Measurements from ENCODE around the gene APLN.

Gene APLN

DNA sequence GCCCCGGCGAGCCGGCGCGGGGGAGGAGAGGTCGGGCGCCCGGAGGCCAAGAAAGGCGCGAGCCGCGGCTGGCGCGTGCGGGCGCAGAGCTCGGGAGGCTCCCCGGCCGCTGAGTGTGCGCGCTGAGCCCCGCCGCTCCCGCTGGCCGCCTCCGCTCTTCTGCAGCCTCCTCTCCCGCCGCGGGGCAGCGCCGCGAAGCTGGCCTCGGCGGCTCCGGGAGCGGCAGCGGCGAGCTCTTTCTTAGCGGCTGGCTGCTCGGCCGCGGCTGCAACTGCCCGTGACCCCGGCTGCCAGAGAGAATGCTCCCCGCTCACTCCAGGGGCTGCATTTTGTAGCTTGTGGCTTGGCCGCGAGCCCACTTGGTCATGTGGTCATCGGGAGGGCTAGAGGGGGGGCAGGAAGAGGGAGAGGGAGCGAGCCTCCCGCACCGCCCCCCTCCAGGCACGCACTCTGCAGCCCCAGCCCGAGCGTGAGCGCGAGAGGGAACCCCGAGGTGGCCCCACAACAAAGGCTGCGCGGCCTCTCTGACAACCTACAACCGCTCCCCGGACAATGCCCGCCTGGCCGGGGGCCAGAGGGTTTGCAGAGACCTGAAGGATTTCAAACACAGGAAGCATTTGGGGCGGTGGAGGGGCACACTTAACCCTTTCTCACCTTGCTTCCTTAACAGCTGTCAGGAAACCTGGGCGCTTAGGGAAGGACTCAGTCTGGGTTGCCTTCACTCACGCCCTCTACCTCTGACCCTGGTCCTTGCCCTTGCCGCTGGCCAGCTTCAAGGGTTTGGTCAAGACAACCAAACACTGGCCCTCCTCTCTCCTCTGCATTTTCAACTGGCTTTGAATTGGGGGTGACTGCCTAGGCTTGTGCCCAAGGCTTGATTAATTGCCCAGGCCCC, at the start of gene APLN:
Gene APLN, minus strand, starts transcription at position 305 of the 895 bp plus-strand sequence. CDS start 326 bp downstream, outside the sequence.
- H3K27me3 ChIP-seq (ENCODE audit: control insufficient read depth, insufficient read depth, low read length): peaks cover 76% of the 10 kb centered on the region
- H3K9me3 ChIP-seq (ENCODE audit: control insufficient read depth, insufficient read depth, low read length): no peaks in the 10 kb centered on the region
- H3K9ac ChIP-seq (ENCODE audit: low read depth, low read length): no peak within 1 kb of the TSS
- H3K4me1 ChIP-seq (ENCODE audit: control insufficient read depth, insufficient read depth, low read length): peaks cover 13% of the 10 kb centered on the region
- H3K27ac ChIP-seq (ENCODE audit: low read depth, low read length): no peak within 1 kb of the TSS
- H3K36me3 ChIP-seq (ENCODE audit: control insufficient read depth, insufficient read depth, low read length): no peaks in the 10 kb centered on the region
- H3K4me3 ChIP-seq (ENCODE audit: low read depth, low read length): peak within 1 kb of the TSS; percentile 61

GRCh38 chrX:129704491-129704890, 49.7 kb upstream of the APLN start:
- Histone ChIP-seq H3K36me3 (ENCODE audit: control insufficient read depth, insufficient read depth, low read length) (no peaks in the 10 kb centered on the region), H3K4me3 (ENCODE audit: low read depth, low read length) (no peak overlapping the region), H3K4me1 (ENCODE audit: control insufficient read depth, insufficient read depth, low read length) (no peaks in the 10 kb centered on the region), H3K27me3 (ENCODE audit: control insufficient read depth, insufficient read depth, low read length) (peaks cover 3% of the 10 kb centered on the region; the same call in 1 of the 2 replicates), H3K9me3 (ENCODE audit: control insufficient read depth, insufficient read depth, low read length) (no peaks in the 10 kb centered on the region), H3K27ac (ENCODE audit: low read depth, low read length) (no peak overlapping the region), H3K9ac (ENCODE audit: low read depth, low read length) (no peak overlapping the region)

DNA sequence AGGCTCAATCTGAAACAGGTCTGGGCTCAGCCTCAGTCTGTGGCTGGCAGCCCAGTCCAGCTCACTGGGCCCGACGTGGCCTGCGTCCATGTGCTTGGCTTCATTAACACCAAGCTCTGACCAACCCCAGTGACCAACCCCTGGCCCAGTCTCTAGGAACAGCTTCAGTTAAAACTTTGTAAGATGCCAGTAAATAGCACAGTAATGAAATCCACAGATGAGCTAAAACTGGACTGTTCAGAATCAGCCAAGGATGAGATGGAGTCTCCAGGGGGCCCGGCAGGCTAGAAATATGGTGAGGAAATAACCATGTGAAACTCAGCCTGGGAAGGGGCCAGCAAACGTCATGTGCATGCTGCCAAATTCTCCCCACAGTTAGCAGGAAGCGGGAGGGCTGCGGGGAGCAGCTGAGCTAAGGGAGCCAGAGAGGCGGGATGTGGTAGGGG, 46.9 kb upstream of the APLN start:
- Histone ChIP-seq H3K27ac (ENCODE audit: low read depth, low read length) (no peak overlapping the region), H3K9me3 (ENCODE audit: control insufficient read depth, insufficient read depth, low read length) (no peaks in the 10 kb centered on the region), H3K27me3 (ENCODE audit: control insufficient read depth, insufficient read depth, low read length) (peaks cover 3% of the 10 kb centered on the region; the same call in 1 of the 2 replicates), H3K9ac (ENCODE audit: low read depth, low read length) (no peak overlapping the region), H3K4me1 (ENCODE audit: control insufficient read depth, insufficient read depth, low read length) (peaks cover 16% of the 10 kb centered on the region), H3K36me3 (ENCODE audit: control insufficient read depth, insufficient read depth, low read length) (no peaks in the 10 kb centered on the region), H3K4me3 (ENCODE audit: low read depth, low read length) (no peak overlapping the region)

- Histone ChIP-seq H3K4me1 (ENCODE audit: control insufficient read depth, insufficient read depth, low read length) (peaks cover 25% of the 10 kb centered on the region), H3K4me3 (ENCODE audit: low read depth, low read length) (no peak overlapping the region), H3K27ac (ENCODE audit: low read depth, low read length) (no peak overlapping the region), H3K9ac (ENCODE audit: low read depth, low read length) (no peak overlapping the region), H3K27me3 (ENCODE audit: control insufficient read depth, insufficient read depth, low read length) (peaks cover 3% of the 10 kb centered on the region; the same call in 1 of the 2 replicates), H3K9me3 (ENCODE audit: control insufficient read depth, insufficient read depth, low read length) (no peaks in the 10 kb centered on the region), H3K36me3 (ENCODE audit: control insufficient read depth, insufficient read depth, low read length) (no peaks in the 10 kb centered on the region)
Measured at GRCh38 chrX:129700536-129700935, 45.8 kb upstream of the APLN start.

DNA sequence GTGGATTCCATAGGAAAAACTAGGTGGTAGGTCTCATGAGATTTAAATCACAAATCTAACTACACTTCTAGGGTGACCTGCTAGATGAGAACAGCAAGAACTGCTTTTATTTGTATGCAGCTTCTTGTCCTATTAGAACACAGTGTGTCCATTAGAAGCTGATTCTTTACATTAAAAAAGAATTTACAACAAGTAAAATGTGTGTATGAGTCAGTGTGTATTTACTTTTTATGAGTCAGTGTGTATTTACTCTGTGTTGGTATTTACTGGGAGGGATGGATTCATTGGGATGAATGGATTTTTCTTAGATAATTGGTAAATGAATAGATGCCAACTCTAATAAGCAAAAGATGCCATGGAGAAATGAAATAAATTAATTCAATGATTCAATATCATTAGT, 43.4 kb upstream of the APLN start:
- H3K27ac ChIP-seq (ENCODE audit: low read depth, low read length): no peak overlapping the region

DNA sequence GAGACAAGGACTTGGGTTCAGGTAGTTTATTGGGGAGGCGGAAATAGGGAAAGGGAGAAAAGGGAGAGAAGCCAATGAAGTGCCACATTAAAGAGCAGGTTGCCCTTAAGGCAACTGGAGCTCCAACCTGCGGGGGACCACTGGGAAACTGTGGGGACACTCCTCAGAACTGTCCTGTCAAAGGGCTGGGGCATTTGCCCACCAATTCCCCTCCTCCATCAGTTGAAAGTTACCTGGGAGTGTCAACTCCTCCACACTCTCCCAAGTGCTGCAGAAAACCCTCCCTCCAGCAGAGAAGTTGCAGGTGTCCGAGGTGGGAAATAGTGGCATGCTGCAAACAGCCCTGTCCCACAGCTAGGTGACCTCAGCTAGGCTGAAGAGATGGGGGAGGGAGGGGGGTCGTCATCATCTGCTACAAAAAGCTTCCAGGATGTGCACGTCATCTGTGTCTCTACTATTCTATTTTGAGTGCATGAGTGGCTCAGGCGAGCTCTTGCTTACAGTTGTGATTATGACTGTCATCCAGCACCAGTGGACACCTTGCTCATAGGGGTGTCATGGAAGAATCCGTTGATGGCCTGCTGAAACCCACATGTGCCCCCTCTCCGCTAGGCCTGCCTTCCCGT, 42.6 kb upstream of the APLN start:
- peaks cover 29% of the 10 kb centered on the region for H3K4me1 ChIP-seq (ENCODE audit: control insufficient read depth, insufficient read depth, low read length)

More for the DNA sequence above, 43.4 kb upstream of the APLN start:
- H3K9me3 ChIP-seq (ENCODE audit: control insufficient read depth, insufficient read depth, low read length): no peaks in the 10 kb centered on the region
- H3K36me3 ChIP-seq (ENCODE audit: control insufficient read depth, insufficient read depth, low read length): no peaks in the 10 kb centered on the region
- H3K4me1 ChIP-seq (ENCODE audit: control insufficient read depth, insufficient read depth, low read length): peaks cover 29% of the 10 kb centered on the region
- H3K27me3 ChIP-seq (ENCODE audit: control insufficient read depth, insufficient read depth, low read length): peaks cover 8% of the 10 kb centered on the region
- H3K9ac ChIP-seq (ENCODE audit: low read depth, low read length): no peak overlapping the region
- H3K4me3 ChIP-seq (ENCODE audit: low read depth, low read length): no peak overlapping the region

GRCh38 chrX:129696463-129697155, 41.9 kb upstream of the APLN start:
- H3K9ac ChIP-seq (ENCODE audit: low read depth, low read length): no peak overlapping the region
- no peaks in the 10 kb centered on the region for H3K36me3 ChIP-seq (ENCODE audit: control insufficient read depth, insufficient read depth, low read length)
- peak overlapping the region; percentile 2; the same call in 1 of the 2 replicates for H3K4me3 ChIP-seq (ENCODE audit: low read depth, low read length)
- no peak overlapping the region for H3K27ac ChIP-seq (ENCODE audit: low read depth, low read length)
- H3K27me3 ChIP-seq (ENCODE audit: control insufficient read depth, insufficient read depth, low read length): peaks cover 8% of the 10 kb centered on the region
- peaks cover 29% of the 10 kb centered on the region for H3K4me1 ChIP-seq (ENCODE audit: control insufficient read depth, insufficient read depth, low read length)
- no peaks in the 10 kb centered on the region for H3K9me3 ChIP-seq (ENCODE audit: control insufficient read depth, insufficient read depth, low read length)

More for the DNA sequence above, 42.6 kb upstream of the APLN start:
- H3K9ac ChIP-seq (ENCODE audit: low read depth, low read length): no peak overlapping the region
- H3K27me3 ChIP-seq (ENCODE audit: control insufficient read depth, insufficient read depth, low read length): peaks cover 8% of the 10 kb centered on the region
- H3K27ac ChIP-seq (ENCODE audit: low read depth, low read length): no peak overlapping the region
- H3K36me3 ChIP-seq (ENCODE audit: control insufficient read depth, insufficient read depth, low read length): no peaks in the 10 kb centered on the region
- H3K9me3 ChIP-seq (ENCODE audit: control insufficient read depth, insufficient read depth, low read length): no peaks in the 10 kb centered on the region
- peak overlapping the region; percentile 2; the same call in 1 of the 2 replicates for H3K4me3 ChIP-seq (ENCODE audit: low read depth, low read length)

- Histone ChIP-seq H3K9ac (ENCODE audit: low read depth, low read length) (no peak overlapping the region), H3K27ac (ENCODE audit: low read depth, low read length) (no peak overlapping the region), H3K36me3 (ENCODE audit: control insufficient read depth, insufficient read depth, low read length) (no peaks in the 10 kb centered on the region), H3K4me1 (ENCODE audit: control insufficient read depth, insufficient read depth, low read length) (peaks cover 29% of the 10 kb centered on the region), H3K27me3 (ENCODE audit: control insufficient read depth, insufficient read depth, low read length) (peaks cover 8% of the 10 kb centered on the region), H3K4me3 (ENCODE audit: low read depth, low read length) (no peak overlapping the region), H3K9me3 (ENCODE audit: control insufficient read depth, insufficient read depth, low read length) (no peaks in the 10 kb centered on the region)
Measured at GRCh38 chrX:129695937-129696336, 41.2 kb upstream of the APLN start.

DNA sequence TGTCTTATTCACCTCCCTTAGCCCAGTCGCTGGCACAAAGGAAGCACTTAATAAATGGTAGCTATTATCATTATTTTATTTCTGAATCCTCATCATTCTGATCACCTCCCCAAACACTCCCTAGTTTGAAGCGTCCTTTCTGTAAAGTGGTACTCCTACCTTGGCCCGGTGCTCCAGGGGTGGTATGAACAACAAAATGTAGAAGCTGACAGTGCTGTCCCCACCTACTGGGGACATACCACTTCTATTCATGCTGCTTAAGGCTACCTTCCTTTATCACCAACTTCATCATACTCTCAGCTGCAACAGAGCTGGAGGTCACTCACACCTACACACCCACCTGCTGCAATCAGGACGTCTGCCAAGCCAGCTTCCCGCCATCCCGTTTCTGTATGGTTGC, 40.8 kb upstream of the APLN start:
- Histone ChIP-seq H3K27me3 (ENCODE audit: control insufficient read depth, insufficient read depth, low read length) (peaks cover 5% of the 10 kb centered on the region), H3K4me1 (ENCODE audit: control insufficient read depth, insufficient read depth, low read length) (peaks cover 29% of the 10 kb centered on the region), H3K27ac (ENCODE audit: low read depth, low read length) (no peak overlapping the region), H3K9ac (ENCODE audit: low read depth, low read length) (no peak overlapping the region), H3K9me3 (ENCODE audit: control insufficient read depth, insufficient read depth, low read length) (no peaks in the 10 kb centered on the region), H3K4me3 (ENCODE audit: low read depth, low read length) (no peak overlapping the region), H3K36me3 (ENCODE audit: control insufficient read depth, insufficient read depth, low read length) (no peaks in the 10 kb centered on the region)

- no peak overlapping the region for H3K27ac ChIP-seq (ENCODE audit: low read depth, low read length)
- H3K27me3 ChIP-seq (ENCODE audit: control insufficient read depth, insufficient read depth, low read length): peaks cover 5% of the 10 kb centered on the region
- H3K36me3 ChIP-seq (ENCODE audit: control insufficient read depth, insufficient read depth, low read length): no peaks in the 10 kb centered on the region
- H3K4me1 ChIP-seq (ENCODE audit: control insufficient read depth, insufficient read depth, low read length): peaks cover 29% of the 10 kb centered on the region
- H3K4me3 ChIP-seq (ENCODE audit: low read depth, low read length): no peak overlapping the region
- H3K9ac ChIP-seq (ENCODE audit: low read depth, low read length): no peak overlapping the region
- H3K9me3 ChIP-seq (ENCODE audit: control insufficient read depth, insufficient read depth, low read length): no peaks in the 10 kb centered on the region
Measured at GRCh38 chrX:129694805-129695204, 40.0 kb upstream of the APLN start.
